Measurements from ENCODE around the gene ZNF574.

GRCh38 chr19:42083537-42083936, 7.6 kb downstream of the ZNF574 start:
- TF ChIP-seq, protein P1, sequence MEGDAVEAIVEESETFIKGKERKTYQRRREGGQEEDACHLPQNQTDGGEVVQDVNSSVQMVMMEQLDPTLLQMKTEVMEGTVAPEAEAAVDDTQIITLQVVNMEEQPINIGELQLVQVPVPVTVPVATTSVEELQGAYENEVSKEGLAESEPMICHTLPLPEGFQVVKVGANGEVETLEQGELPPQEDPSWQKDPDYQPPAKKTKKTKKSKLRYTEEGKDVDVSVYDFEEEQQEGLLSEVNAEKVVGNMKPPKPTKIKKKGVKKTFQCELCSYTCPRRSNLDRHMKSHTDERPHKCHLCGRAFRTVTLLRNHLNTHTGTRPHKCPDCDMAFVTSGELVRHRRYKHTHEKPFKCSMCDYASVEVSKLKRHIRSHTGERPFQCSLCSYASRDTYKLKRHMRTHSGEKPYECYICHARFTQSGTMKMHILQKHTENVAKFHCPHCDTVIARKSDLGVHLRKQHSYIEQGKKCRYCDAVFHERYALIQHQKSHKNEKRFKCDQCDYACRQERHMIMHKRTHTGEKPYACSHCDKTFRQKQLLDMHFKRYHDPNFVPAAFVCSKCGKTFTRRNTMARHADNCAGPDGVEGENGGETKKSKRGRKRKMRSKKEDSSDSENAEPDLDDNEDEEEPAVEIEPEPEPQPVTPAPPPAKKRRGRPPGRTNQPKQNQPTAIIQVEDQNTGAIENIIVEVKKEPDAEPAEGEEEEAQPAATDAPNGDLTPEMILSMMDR (IDR thresholded peaks at IDR 0.05; ENCODE audit: low read depth, low read length, poor library complexity, severe bottlenecking), result no peak
- no peak for TF ChIP-seq EZH2phosphoT487 (IDR thresholded peaks at IDR 0.05; ENCODE audit: borderline replicate concordance, low read length)

Measured in DOHH2 (cell line).